Amniotic stem cell (primary cell): ENCODE results near the gene TOP3B.

ENCODE experiments used
- DNase-seq: peaks from one replicate; lab custom pipeline; 2025; lab: John Stamatoyannopoulos, UW

The TOP3B gene

GRCh38 chr22:22010358-22010757, 27.8 kb upstream of the TOP3B start:
- no peak for DNase-seq

GRCh38 chr22:22009661-22010060, 27.1 kb upstream of the TOP3B start:
- no peak for DNase-seq

DNA sequence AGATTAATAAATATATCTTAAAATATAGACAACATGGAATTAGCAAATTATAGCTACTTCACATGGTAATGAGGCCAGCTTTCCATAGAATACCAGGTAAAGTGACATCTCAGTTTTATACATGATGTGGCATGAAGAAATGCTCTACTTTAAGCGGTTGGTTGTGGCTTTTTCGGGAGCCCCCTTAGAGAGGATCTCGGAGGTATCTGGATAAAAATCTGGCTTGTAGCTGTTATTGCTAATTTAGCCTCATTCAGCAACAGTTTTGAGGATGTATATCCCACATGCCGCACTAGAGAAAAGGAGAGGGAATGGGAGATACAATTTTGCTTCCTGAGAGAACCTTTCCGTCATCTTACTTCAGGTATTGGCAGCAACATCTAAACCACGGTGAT, 24.0 kb upstream of the TOP3B start:
- DNase-seq, result no peak

DNA sequence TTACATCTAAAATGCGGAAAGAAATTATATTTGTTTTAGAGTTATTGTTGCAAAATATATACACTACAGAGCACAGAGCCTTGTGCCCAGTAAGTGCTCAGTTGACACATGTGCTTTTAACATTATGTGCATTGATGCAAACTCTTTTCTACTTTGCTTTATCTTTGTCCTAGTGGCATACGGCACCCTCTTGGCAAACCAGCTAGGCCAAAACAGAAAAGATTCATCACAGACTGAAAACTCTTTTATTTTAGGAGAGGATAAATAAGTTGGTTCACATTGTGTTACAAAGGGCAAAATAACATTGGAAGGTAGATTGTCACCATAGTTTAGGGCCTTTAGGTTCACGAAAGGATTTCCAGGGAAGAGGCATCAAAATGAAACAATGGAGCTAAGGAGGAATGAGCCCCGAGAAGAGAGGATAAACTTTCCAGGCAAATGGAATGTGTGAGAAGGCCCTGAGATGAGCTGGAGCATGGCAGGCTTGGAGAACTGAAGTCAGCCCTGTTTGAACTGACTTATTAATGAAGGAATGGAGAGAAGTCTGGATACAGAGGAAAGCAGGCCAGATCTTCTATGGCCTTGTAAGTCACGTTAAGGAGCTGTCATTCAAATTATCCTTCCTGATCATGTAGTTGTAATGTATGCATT, 23.5 kb upstream of the TOP3B start:
- no peak for DNase-seq

- no peak for DNase-seq
Measured at GRCh38 chr22:22003233-22003632, 20.6 kb upstream of the TOP3B start.

DNA sequence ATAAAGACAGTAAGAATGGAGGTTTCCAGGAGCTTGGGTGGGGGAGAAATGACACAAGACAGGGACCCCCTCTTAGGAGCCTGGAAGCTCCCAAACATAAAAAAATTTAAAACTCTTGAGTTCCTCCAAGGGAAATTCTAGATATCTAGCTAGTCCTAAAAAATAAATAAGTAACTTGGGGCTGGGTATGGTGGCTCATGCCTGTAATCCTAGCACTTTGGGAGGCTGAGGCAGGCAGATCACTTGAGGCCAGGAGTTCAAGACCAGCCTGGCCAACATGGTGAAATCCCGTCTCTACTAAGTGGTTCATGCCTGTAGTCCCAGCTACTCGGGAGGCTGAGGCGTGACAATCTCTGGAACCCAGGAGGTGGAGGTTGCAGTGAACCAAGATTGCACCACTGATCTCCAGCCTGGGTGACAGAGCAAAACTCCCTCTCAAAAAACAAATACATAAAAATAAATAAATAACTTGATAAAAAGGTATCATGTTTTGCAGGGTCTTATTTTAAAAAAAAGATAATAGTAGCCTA, 20.0 kb upstream of the TOP3B start:
- DNase-seq, result no peak

DNA sequence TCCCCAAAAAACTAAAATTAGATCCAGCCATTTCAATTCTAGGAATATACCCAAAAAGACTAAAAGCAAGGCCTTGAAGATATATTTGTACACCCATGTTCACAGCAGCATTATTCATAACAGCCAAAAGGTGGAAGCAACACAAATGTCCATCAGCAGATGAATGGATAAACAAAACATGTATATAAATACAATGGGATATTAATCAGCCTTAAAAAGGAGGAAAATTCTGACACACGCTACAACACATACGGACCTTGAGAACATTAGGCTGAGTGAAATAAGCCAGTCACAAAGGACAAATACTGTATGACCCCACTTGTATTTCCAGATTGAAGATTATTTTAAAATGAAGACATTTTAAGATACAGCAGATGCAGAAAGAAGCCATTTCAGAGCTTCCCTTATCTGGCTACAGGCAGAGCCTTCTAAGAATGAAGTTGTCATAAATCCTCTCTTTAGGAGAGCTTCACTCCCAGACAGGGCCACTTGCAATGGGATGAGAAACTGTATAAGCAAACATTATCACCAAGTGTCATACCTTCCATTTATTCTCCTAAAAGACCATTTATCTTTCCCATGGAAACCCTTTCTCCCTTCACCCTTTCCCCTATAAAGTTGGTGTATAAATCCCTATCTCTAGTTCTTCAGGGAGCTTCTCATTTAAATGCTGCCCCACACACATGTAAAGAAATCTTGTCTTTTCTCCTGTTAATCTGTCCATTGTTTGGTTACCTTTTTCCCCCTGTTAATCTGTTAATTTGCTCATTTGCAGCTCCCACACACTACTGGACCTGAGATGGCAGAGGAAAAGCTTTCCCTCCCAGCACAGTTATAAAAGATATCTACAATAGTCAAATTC, 19.3 kb upstream of the TOP3B start:
- no peak for DNase-seq

GRCh38 chr22:21998595-21999247, 16.1 kb upstream of the TOP3B start:
- DNase-seq, result no peak

DNA sequence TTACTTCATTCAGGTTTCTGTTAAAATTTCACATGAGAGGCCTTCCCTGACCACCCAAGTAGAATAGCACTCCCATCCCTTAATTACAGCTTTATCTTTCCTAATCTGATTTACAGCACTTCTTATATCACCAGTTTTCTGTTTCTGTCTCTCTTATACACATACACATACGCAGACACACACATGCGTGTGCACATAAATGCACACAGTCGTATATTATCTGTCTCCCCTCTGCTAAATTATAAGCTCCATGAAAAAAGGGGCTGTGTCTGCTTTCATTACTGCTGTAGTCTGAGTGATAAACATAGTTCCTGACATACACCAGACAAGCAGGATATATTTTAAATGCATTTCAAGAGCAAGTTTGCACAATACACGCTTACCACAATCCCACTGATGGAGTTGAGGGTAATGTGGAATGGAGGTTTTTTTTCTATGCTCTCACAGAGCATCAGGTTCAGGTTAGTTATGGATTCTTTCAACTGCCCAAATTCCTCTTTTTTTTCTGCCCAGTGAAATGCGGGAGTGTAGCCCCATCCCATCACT, 13.7 kb upstream of the TOP3B start:
- no peak for DNase-seq

GRCh38 chr22:21995660-21996059, 13.1 kb upstream of the TOP3B start:
- no peak for DNase-seq

GRCh38 chr22:21994881-21995444, 12.4 kb upstream of the TOP3B start:
- DNase-seq, result no peak

DNA sequence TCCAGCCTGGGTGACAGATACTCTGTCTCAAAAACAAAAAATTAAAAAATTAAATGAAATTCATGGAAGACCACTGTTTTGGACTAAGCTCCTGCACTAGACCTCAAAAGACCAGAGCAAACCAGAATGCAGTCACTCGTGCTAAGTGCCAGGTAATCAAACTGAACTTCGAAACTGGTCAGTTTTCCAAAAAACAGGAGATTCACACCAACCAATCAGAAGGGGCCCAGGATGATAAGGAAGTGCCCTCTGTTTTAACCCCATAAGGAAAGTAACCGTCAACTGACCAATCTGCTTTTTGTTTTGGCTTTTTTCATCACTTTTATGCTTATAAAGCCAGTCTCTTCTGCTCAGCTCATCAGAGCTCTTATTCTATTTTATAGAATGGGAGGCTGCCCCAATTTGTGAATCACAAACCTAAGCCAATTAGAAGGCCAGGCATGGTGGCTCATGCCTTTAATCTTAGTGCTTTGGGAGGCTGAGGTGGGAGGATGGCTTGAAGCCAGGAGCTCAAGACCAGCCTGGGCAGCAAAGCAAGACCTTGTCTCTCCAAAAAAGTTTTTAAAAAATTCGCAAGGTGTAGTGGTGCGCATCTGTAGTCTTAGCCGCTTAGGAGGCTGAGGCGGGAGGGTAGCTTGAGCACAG, 10.1 kb upstream of the TOP3B start:
- no peak for DNase-seq

GRCh38 chr22:21991774-21992173, 9.2 kb upstream of the TOP3B start:
- DNase-seq, result no peak

GRCh38 chr22:21991304-21991596, 8.7 kb upstream of the TOP3B start:
- DNase-seq, result no peak

DNA sequence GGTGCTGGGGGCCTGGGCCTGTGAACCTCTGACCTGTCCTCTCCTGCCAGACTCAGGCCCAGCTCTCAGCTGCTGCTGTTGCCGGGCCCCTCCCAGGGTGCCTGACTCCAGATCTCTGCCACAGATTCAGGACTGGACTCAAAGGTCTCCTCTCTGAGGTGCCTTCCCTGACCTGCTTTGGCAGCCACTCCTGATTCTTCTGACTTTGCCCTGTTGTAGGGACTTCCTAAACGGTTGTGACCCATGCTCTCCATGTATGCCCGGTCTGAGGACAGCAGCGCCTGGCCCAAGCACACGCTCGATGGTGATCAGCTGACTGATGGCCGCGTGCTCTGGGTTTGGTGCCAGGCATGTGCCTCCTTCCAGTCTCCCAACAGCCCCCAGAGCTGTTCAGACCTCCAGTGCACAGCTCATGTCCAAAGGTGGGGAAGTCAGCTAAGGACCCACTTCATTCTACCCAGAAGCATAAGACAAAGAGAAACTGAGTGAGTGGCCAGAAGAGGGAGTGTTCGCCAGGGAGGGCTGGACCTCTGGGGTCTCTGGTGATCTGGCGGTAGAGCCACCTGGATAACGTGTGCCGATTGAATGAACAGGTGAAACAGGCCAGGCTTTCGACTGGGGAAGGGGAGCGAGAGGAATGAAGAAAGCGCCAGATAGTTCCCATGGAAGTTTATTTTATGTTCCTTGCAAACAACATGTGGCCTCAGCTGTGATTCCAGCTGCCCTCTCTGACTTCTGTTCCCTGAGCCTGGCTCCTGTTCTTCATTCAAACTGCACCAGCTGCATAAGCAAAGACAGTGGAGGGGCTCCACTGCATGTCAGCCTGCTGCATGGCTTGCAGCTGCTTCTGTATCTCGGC, 8.1 kb upstream of the TOP3B start:
- DNase-seq, result no peak

GRCh38 chr22:21989049-21989448, 6.5 kb upstream of the TOP3B start:
- no peak for DNase-seq

DNA sequence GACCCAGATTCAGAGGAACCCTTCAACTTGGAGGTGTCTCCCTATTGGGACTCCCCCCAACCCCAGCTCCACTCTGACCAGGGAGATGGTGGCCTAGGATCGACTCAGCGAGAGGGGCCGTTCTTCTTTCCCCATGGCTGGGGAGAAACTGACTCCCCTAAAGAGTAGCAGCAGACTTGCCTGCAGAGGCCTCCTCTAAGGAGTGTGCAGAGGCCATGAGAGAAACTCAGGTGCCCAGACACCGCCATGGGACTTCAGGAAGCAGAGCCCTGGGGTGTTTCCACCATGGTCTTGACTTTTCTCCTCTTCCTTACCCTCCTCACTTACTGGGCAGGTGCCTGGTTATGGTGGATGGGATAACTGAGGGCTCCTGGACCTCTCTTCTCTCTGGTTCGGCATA, 2.6 kb upstream of the TOP3B start:
- no peak for DNase-seq

DNA sequence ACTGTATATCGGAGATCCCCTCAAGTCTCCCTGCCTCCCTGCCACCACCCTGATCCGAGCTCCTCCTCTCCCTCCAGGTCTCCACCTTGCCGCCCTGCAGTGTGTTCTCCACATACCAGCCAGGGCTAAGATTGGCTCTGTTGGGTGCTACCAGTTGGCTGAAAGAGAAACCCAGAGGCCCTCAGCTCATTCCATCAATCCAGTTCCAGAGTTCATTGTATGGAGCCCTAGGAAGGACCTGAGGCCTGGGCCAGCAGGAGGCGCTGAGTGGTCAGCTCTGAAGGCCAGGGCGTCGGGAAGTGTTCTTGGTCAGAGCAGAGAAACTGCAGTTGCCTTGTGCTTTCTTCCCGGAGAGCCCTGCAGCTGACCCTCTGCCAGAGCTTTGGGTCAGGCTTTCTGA, 2.2 kb upstream of the TOP3B start:
- peak; percentile 5 for DNase-seq

DNA sequence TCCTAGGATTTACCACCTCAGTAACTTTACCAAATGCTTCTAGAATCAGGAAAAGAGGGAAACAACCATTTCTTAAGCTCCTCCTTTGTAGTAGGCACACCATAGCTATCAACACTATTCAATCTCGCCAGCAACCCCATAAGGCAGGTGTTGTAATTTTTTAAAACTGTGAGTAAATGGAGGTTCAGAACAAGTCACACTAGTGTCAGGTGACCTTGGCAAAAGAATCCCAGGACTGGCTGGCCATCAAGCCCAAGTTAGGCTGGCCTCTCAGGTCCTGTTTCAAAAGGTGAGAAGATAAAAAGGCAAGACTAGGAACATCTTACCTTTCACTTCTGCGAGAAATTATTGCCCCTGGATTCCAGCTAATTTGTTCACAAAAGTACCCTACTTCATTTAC, 713 bp downstream of the TOP3B start:
- DNase-seq, result no peak

GRCh38 chr22:21980547-21980946, 2.0 kb downstream of the TOP3B start:
- no peak for DNase-seq
